ENCODE results near the gene PARL.

The PARL gene

GRCh38 chr3:183801601-183802000, 83.1 kb downstream of the PARL start:
- H3K4me3 ChIP-seq (ENCODE audit: low read depth, low read length), result no peak overlapping the region
- no peak for TF ChIP-seq CTCF (IDR thresholded peaks at IDR 0.05; ENCODE audit: low read depth, low read length)

GRCh38 chr3:183800243-183800863, 84.3 kb downstream of the PARL start:
- H3K4me3 ChIP-seq (ENCODE audit: low read depth, low read length), result no peak overlapping the region
- no peak for TF ChIP-seq CTCF (IDR thresholded peaks at IDR 0.05; ENCODE audit: low read depth, low read length)

GRCh38 chr3:183799461-183799860, 85.2 kb downstream of the PARL start:
- no peak overlapping the region for H3K4me3 ChIP-seq (ENCODE audit: low read depth, low read length)
- no peak for TF ChIP-seq CTCF (IDR thresholded peaks at IDR 0.05; ENCODE audit: low read depth, low read length)

- no peak overlapping the region for H3K4me3 ChIP-seq (ENCODE audit: low read depth, low read length)
- no peak for TF ChIP-seq CTCF (IDR thresholded peaks at IDR 0.05; ENCODE audit: low read depth, low read length)
These were observed 86.7 kb downstream of the PARL start for GRCh38 chr3:183797996-183798395.

GRCh38 chr3:183796372-183796771, 88.3 kb downstream of the PARL start:
- no peak overlapping the region for H3K4me3 ChIP-seq (ENCODE audit: low read depth, low read length)
- TF ChIP-seq CTCF (IDR thresholded peaks at IDR 0.05; ENCODE audit: low read depth, low read length), result no peak

- no peak for TF ChIP-seq CTCF (IDR thresholded peaks at IDR 0.05; ENCODE audit: low read depth, low read length)
These were observed 90.2 kb downstream of the PARL start for GRCh38 chr3:183794452-183794851.

GRCh38 chr3:183792976-183793375, 91.7 kb downstream of the PARL start:
- TF ChIP-seq CTCF (IDR thresholded peaks at IDR 0.05; ENCODE audit: low read depth, low read length), result no peak
- H3K4me3 ChIP-seq (ENCODE audit: low read depth, low read length), result no peak overlapping the region

More at GRCh38 chr3:183794452-183794851, 90.2 kb downstream of the PARL start:
- no peak overlapping the region for H3K4me3 ChIP-seq (ENCODE audit: low read depth, low read length)

Measured in WI38 (cell line).